Stimulated activated CD8-positive, alpha-beta memory T cell treated with anti-CD3 and anti-CD28 coated beads, Interleukin-4, amount 100 ng/mL, for 48 hours (primary cell): ENCODE data around the gene PCDHGA12.
"Not testable (repeated sequence)": the region's sequence is repeated elsewhere in the genome, so short reads cannot be mapped to it uniquely, and the experiment has no call there.

Source experiments
- DNase-seq: peaks from one replicate; pipeline ENCODE4 v3.0.0-alpha.2; 2020

Gene PCDHGA12

DNA sequence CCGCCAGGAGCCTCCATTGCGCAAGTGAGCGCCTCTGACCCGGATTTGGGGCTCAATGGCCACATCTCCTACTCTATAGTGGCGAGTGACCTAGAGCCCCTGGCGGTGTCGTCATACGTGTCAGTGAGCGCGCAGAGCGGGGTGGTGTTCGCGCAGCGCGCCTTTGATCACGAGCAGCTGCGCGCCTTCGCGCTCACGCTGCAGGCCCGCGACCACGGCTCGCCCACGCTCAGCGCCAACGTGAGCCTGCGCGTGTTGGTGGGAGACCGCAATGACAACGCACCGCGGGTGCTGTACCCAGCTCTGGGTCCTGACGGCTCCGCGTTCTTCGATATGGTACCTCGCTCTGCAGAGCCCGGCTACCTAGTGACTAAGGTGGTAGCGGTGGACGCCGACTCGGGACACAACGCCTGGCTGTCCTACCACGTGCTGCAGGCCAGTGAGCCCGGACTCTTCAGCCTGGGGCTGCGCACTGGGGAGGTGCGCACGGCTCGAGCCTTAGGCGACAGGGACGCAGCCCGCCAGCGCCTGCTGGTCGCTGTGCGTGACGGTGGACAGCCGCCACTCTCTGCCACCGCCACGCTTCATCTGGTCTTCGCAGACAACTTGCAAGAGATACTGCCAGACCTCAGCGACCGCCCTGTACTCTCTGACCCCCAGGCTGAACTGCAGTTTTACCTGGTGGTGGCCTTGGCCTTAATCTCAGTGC lies 20.6 kb upstream of the PCDHGA12 start:
- no peak for DNase-seq

DNA sequence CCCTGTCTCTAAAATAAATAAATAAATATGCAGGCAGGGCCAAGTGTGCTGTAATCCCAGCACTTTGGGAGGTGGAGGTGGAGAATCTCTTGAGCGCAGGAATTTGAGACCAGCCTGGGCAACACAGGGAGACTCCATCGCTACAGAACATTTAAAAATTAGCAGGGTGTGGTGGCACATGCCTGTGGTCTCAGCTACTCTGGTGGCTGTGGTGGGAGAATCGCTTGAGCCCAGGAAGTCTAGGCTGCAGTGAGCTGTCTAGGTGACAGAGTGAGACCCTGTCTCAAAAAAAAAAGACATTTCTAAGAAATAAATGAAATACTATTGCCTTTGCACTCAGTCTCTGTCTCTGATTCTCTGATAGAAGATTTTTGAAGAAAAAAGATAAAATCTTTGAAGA lies 18.7 kb upstream of the PCDHGA12 start:
- DNase-seq = no peak

DNA sequence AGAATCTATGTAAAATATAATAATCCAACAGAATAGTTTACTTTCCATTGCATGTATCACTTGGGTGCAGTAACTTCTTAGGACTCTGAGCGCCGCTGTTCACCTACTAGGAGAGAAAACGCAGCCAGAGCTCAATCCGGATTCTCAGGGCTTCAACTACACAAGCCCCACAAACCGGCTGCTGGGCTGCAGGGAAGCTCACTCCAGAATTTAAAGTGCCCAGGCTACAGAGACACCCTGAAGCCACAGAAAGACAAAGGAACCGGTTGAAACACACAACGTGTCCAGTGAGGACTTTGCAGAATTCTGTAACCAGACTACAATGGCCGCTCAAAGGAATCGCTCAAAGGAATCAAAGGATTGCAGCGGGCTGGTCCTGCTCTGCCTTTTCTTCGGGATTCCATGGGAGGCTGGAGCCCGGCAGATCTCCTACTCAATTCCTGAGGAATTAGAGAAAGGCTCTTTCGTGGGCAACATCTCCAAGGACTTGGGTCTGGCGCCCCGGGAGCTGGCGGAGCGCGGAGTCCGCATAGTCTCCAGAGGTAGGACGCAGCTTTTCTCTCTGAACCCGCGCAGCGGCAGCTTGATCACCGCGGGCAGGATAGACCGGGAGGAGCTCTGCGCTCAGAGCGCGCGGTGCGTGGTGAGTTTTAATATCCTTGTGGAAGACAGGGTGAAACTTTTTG lies 17.3 kb upstream of the PCDHGA12 start, which contains the start of gene PCDHGA10:
Gene PCDHGA10 (plus strand): TSS at position 134 of the 686 bp plus-strand sequence. CDS start 189 bp downstream, at position 323.
- peak; percentile 66 for DNase-seq

GRCh38 chr5:141413540-141414069 lies 16.7 kb upstream of the PCDHGA12 start:
- no peak for DNase-seq

DNA sequence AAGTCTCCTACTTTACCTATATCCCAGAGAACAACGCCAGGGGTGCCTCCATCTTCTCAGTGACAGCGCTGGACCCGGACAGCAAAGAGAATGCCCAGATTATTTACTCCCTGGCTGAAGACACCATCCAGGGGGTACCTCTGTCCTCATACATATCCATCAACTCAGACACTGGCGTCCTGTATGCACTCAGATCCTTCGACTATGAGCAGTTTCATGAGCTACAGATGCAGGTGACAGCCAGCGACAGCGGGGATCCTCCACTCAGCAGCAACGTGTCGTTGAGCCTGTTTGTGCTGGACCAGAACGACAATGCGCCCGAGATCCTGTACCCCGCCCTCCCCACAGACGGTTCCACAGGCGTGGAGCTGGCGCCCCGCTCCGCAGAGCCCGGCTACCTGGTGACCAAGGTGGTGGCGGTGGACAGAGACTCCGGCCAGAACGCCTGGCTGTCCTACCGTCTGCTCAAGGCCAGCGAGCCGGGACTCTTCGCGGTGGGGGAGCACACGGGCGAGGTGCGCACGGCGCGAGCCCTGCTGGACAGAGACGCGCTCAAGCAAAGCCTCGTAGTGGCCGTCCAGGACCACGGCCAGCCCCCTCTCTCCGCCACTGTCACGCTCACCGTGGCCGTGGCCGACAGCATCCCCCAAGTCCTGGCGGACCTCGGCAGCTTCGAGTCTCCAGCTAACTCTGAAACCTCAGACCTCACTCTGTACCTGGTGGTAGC lies 15.6 kb upstream of the PCDHGA12 start:
- DNase-seq = not testable (repeated sequence)

GRCh38 chr5:141415275-141415618 lies 15.1 kb upstream of the PCDHGA12 start:
- DNase-seq = not testable (repeated sequence)

DNA sequence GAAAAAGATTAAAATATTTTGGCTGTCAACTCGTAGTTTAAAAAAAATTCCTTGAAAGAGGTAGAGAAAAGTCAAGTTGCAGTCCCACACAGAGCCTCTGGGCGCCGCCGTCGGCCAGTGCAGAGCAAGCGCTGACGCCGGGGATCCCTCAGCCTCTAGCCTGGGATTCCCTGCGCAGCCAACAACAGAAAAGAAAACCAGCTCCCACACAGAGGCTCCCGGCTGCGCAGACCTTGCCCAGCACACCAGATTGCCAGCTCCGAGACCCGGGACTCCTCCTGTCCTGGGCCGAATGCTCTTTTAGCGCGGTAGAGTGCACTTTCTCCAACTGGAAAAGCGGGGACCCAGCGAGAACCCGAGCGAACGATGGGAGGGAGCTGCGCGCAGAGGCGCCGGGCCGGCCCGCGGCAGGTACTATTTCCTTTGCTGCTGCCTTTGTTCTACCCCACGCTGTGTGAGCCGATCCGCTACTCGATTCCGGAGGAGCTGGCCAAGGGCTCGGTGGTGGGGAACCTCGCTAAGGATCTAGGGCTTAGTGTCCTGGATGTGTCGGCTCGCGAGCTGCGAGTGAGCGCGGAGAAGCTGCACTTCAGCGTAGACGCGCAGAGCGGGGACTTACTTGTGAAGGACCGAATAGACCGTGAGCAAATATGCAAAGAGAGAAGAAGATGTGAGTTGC lies 12.7 kb upstream of the PCDHGA12 start, which contains the start of gene PCDHGB7:
Gene PCDHGB7 (plus strand): TSS at position 184 of the 679 bp plus-strand sequence. CDS start 183 bp downstream, at position 367.
- peak; percentile 76 for DNase-seq

DNA sequence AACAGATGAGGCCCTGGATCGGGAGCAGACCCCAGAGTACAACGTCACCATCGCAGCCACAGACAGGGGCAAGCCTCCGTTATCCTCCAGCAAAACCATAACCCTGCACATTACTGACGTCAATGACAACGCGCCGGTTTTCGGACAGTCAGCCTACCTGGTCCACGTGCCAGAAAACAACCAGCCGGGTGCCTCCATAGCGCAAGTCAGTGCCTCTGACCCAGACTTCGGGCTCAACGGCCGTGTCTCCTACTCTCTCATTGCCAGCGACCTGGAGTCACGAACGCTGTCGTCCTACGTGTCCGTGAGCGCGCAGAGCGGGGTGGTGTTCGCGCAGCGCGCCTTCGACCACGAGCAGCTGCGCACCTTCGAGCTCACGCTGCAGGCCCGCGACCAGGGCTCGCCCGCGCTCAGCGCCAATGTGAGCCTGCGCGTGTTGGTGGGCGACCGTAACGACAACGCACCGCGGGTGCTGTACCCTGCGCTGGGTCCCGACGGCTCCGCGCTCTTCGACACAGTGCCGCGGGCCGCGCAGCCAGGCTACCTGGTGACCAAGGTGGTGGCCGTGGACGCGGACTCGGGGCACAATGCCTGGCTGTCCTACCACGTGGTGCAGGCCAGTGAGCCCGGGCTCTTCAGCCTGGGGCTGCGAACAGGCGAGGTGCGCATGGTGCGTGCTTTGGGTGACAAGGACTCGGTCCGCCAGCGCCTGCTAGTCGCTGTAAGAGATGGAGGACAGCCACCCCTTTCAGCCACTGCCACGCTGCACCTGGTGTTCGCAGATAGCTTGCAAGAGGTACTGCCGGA lies 11.0 kb upstream of the PCDHGA12 start:
- no peak for DNase-seq

DNA sequence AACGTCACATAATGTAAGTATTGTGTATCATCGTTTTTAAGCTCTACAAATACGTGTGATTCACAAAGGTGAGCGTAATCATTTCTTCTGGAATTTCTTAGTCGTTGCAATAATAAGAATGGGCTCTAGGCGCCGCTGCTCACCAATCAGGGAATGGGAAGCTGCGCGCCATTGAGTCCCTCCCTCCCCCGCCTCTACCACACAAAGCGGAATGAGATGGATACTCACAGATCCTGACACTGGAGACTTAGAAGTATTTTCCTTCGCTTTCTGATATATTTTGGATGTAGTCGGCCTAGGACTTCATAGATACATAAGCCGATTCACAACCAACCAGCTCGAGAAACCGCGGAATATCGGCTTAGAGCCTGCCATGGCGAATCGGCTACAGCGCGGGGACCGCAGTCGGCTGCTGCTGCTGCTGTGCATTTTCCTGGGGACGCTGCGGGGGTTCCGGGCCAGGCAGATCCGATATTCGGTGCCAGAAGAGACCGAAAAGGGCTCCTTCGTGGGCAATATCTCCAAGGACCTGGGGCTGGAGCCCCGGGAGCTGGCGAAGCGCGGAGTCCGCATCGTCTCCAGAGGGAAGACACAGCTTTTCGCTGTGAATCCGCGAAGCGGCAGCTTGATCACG lies 9.3 kb upstream of the PCDHGA12 start, which contains the start of gene PCDHGA11:
Gene PCDHGA11 (plus strand): TSS at position 197 of the 634 bp plus-strand sequence. CDS start 177 bp downstream, at position 374.
- peak; percentile 77 for DNase-seq

GRCh38 chr5:141421489-141421855 lies 8.8 kb upstream of the PCDHGA12 start:
- no peak for DNase-seq

DNA sequence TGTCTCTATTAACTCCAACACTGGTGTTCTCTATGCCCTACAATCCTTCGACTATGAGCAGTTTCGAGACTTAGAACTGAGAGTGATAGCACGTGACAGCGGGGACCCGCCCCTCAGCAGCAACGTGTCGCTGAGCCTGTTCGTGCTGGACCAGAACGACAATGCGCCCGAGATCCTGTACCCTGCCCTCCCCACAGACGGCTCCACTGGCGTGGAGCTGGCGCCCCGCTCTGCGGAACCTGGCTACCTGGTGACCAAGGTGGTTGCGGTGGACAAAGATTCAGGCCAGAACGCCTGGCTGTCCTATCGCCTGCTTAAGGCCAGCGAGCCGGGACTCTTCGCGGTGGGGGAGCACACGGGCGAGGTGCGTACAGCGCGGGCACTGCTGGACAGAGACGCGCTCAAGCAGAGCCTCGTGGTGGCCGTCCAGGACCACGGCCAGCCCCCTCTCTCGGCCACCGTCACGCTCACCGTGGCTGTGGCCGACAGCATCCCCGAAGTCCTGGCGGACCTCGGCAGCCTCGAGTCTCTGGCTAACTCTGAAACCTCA lies 7.5 kb upstream of the PCDHGA12 start:
- no peak for DNase-seq

GRCh38 chr5:141427783-141428426 lies 2.4 kb upstream of the PCDHGA12 start:
- no peak for DNase-seq

DNA sequence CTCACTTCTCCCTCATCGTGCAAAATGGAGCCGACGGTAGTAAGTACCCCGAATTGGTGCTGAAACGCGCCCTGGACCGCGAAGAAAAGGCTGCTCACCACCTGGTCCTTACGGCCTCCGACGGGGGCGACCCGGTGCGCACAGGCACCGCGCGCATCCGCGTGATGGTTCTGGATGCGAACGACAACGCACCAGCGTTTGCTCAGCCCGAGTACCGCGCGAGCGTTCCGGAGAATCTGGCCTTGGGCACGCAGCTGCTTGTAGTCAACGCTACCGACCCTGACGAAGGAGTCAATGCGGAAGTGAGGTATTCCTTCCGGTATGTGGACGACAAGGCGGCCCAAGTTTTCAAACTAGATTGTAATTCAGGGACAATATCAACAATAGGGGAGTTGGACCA lies 979 bp downstream of the PCDHGA12 start:
- DNase-seq = no peak

- not testable (repeated sequence) for DNase-seq
These were observed 2.0 kb downstream of the PCDHGA12 start for GRCh38 chr5:141432308-141432707.

- DNase-seq = not testable (repeated sequence)
These were observed 2.4 kb downstream of the PCDHGA12 start for GRCh38 chr5:141432726-141433125.

DNA sequence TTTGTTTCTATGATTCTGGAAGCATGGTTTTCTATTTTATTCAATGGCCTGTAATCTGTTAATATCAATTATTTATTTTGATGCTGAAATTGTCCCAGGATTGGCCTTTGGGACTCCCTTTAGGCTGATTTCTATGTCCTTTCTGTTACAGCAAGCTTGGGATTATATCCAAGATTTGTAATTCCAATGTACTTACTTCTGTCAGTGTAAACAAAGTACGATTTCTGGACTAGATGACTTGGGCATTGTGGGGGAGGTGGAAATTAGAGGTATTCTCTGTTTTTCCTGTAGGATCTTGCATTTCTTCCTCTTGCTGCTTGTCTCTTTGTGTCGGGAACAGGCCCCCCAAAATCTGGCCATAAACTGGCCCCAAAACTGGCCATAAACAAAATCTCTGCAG lies 3.7 kb downstream of the PCDHGA12 start:
- DNase-seq = no peak

DNA sequence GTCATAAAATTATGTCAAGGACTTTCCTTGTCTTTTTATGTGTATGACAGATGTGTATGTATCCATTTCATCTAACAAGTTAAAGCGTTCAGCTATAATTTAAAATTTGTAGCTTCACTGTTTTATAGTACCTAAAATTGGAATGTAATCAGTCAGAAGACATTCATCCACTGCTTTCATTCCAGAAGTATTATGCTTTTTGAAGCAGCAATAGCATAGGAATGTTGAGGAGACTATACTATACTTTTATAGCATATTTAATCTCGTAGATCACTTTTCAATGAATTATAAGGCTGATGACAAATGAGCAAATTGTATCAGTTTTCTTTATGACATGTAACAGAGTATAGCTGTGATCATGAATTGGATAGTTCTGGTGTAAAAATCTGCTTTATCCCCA lies 6.9 kb downstream of the PCDHGA12 start:
- no peak for DNase-seq

DNA sequence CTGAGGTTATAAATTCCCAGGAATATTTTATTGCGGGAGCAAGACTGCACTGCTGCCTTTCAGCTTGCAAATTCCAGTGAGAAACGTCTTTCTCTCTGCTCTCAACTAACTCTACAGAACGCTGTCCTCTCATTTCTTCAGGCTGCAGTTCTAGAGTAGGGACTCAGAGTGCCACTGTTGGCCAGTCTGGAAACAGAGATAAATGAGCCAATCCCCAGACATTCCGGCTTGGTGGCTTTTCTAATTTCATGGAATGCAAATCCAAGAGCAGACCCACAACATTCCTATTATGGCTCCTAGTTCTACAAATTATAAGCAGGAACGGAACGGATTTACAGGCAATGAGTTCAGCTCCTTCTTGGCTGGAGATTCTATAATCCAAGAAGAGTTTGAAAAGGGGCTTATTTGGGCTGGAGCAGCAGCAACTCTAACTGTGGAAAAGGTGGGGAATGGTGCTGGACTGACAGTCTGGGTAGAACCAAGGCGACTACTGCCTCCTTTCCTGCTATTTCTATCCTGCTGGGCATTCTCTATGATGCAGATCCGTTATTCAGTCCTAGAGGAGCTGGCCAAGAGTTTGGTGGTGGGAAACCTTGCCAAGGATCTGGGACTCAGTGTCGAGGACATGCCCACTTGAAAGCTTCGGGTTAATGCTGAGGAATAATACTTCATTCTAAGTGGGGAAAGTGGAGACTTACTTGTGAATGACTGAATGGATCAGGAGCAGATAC lies 9.3 kb downstream of the PCDHGA12 start:
- DNase-seq = no peak

GRCh38 chr5:141440341-141440740 lies 10.0 kb downstream of the PCDHGA12 start:
- DNase-seq = no peak
